BE2C (cell line): ENCODE results near the gene GHITM.
"Not testable (repeated sequence)": the region's sequence is repeated elsewhere in the genome, so short reads cannot be mapped to it uniquely, and the experiment has no call there.

Experiments
- DNase-seq: peaks from one replicate; pipeline ENCODE4 v3.0.0-alpha.2; 2020
- H3K27me3 ChIP-seq: fragments of 250-450 bp; sonication (Bioruptor Pico); 2 replicates; pipeline ENCODE4 v1.5.1; 2020; ENCODE audit warnings: mild to moderate bottlenecking
- H3K36me3 ChIP-seq: fragments of 250-450 bp; sonication (Bioruptor Pico); 2 replicates; pipeline ENCODE4 v1.5.1; 2020; ENCODE audit warnings: mild to moderate bottlenecking
- H3K4me1 ChIP-seq: fragments of 250-450 bp; sonication (Bioruptor Pico); 2 replicates; pipeline ENCODE4 v1.5.1; 2020
- H3K4me3 ChIP-seq: 2 replicates; pipeline ENCODE4 v1.5.1; 2011; ENCODE audit warnings: low read depth, low read length
- H3K9me3 ChIP-seq: fragments of 250-450 bp; sonication (Bioruptor Pico); 2 replicates; pipeline ENCODE4 v1.5.1; 2020
- CTCF ChIP-seq: IDR thresholded peaks from 2 replicates; pipeline ENCODE4 v1.5.1; 2012; ENCODE audit warnings: mild to moderate bottlenecking, low read depth, low read length

The GHITM gene

GRCh38 chr10:84179059-84179710 is 39.9 kb downstream of the GHITM start:
- Histone ChIP-seq H3K27me3 (no peaks in the 10 kb centered on the region), H3K9me3 (no peaks in the 10 kb centered on the region), H3K36me3 (no peaks in the 10 kb centered on the region), H3K4me3 (no peak overlapping the region), H3K4me1 (no peaks in the 10 kb centered on the region)
- no peak for TF ChIP-seq CTCF
- peak; percentile 43 for DNase-seq

DNA sequence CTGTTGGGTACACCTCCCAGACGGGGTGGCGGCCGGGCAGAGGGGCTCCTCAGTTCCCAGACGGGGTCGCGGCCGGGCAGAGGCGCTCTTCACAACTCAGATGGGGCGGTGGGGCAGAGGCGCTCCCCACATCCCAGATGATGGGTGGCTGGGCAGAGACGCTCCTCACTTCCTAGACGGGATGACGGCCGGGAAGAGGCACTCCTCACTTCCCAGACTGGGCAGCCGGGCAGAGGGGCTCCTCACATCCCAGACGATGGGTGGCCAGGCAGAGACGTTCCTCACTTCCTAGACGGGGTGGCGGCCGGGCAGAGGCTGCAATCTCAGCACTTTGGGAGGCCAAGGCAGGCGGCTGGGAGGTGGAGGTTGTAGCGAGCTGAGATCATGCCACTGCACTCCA is 41.1 kb downstream of the GHITM start:
- H3K9me3 ChIP-seq, H3K4me1 ChIP-seq, H3K4me3 ChIP-seq, H3K27me3 ChIP-seq, DNase-seq, H3K36me3 ChIP-seq: not testable (repeated sequence)

GRCh38 chr10:84181631-84182030 is 42.3 kb downstream of the GHITM start:
- no peak overlapping the region for H3K4me3 ChIP-seq
- no peak for DNase-seq
- no peaks in the 10 kb centered on the region for H3K27me3 ChIP-seq
- TF ChIP-seq CTCF = no peak
- H3K4me1 ChIP-seq = no peaks in the 10 kb centered on the region
- H3K9me3 ChIP-seq = no peaks in the 10 kb centered on the region
- no peaks in the 10 kb centered on the region for H3K36me3 ChIP-seq

GRCh38 chr10:84184517-84184916 is 45.2 kb downstream of the GHITM start:
- no peaks in the 10 kb centered on the region for H3K36me3 ChIP-seq
- no peak for TF ChIP-seq CTCF
- H3K4me3 ChIP-seq = no peak overlapping the region
- no peaks in the 10 kb centered on the region for H3K9me3 ChIP-seq
- DNase-seq = no peak
- H3K27me3 ChIP-seq = no peaks in the 10 kb centered on the region
- no peaks in the 10 kb centered on the region for H3K4me1 ChIP-seq

- Histone ChIP-seq H3K4me3 (no peak overlapping the region), H3K36me3 (no peaks in the 10 kb centered on the region), H3K27me3 (no peaks in the 10 kb centered on the region), H3K4me1 (no peaks in the 10 kb centered on the region), H3K9me3 (no peaks in the 10 kb centered on the region)
- TF ChIP-seq CTCF = no peak
- no peak for DNase-seq
Measured at GRCh38 chr10:84185526-84186175, 46.3 kb downstream of the GHITM start.

GRCh38 chr10:84188815-84189214 is 49.5 kb downstream of the GHITM start:
- H3K4me1 ChIP-seq = no peaks in the 10 kb centered on the region
- H3K36me3 ChIP-seq = no peaks in the 10 kb centered on the region
- H3K9me3 ChIP-seq = no peaks in the 10 kb centered on the region
- DNase-seq = no peak
- no peak for TF ChIP-seq CTCF
- peaks cover 2% of the 10 kb centered on the region for H3K27me3 ChIP-seq
- H3K4me3 ChIP-seq = no peak overlapping the region
